HepG2 (cell line): ENCODE measurements around the gene RYR2. TPM values are rescaled to one million over a fixed set of nuclear protein-coding genes. Genes with fewer than 3 reads are reported as not detected.

Experiments used
- ATAC-seq: fragments of 200-7000 bp; cut with Tn5 transposase; 3 replicates; pipeline ENCODE4 v1.9.1; 2020; ENCODE audit warnings: mild to moderate bottlenecking, moderate library complexity
- BruUV-seq: library from RNA; stranded (reverse); fragments of 400-500 nt; replicated peaks from 2 replicates; lab custom pipeline; 2021; lab: Mats Ljungman, UMichigan
- CTCF ChIA-PET: fragments of 300-600 bp; formaldehyde crosslinking; extraction: SDS; loops from one replicate; lab custom pipeline; 2021; ENCODE audit warnings: low total read pairs, inconsistent platforms, low intra/inter-chr PET ratio; lab: Yijun Ruan, JAX
- POLR2A ChIA-PET: fragments of 350-600 bp; sonication (Branson Sonifier 250); formaldehyde crosslinking; loops from one replicate; lab custom pipeline; 2020; ENCODE audit warnings: antibody characterized with exemption, inconsistent platforms; lab: Yijun Ruan, JAX
- DNase-seq: peaks from one replicate; pipeline ENCODE4 v3.0.0-alpha.2; 2015; ENCODE audit warnings: low spot score
- FAIRE-seq: peaks from 3 replicates; lab custom pipeline; 2011; peaks lifted over from hg19 to GRCh38; lab: Jason Lieb, UNC
- H2AFZ ChIP-seq: one replicate; pipeline ENCODE4 v1.6.1; 2011; ENCODE audit warnings: low read length, inconsistent platforms
- H3K27ac ChIP-seq: fragments of 300-600 bp; 3 replicates; pipeline ENCODE4 v1.8.0; 2011; ENCODE audit warnings: mixed run types, mild to moderate bottlenecking, mixed read lengths, low read length, inconsistent platforms; ENCODE audit not compliant: insufficient read depth; ENCODE audit errors: extremely low read length
- H3K27me3 ChIP-seq, 2 experiments: fragments of 200-600 bp in 1 of 2; 2 replicates in 1 of 2; 3 replicates in 1 of 2; pipeline versions ENCODE4 v1.6.0 to v1.8.0; 2011; ENCODE audit warnings: low read length in 2 of 2, mild to moderate bottlenecking in 2 of 2, moderate library complexity in 2 of 2, inconsistent platforms in 1 of 2; ENCODE audit not compliant: insufficient read depth in 2 of 2, control insufficient read depth in 1 of 2
- H3K36me3 ChIP-seq, 2 experiments: fragments of 200-600 bp in 1 of 2; replicated peaks in 1 of 2; 2 replicates in 1 of 2; 3 replicates in 1 of 2; pipeline versions ENCODE4 v1.5.1 to v1.8.0; 2011; ENCODE audit warnings: low read length in 2 of 2, inconsistent platforms in 1 of 2; ENCODE audit not compliant: insufficient read depth in 2 of 2, control insufficient read depth in 1 of 2
- H3K4me1 ChIP-seq: 2 replicates; pipeline ENCODE4 v1.5.1; 2012; ENCODE audit warnings: low read length, inconsistent platforms; ENCODE audit not compliant: insufficient read depth
- H3K4me2 ChIP-seq: 2 replicates; pipeline ENCODE4 v1.6.0; 2011; ENCODE audit warnings: low read depth, low read length, inconsistent platforms
- H3K4me3 ChIP-seq, 3 experiments: fragments of 200-600 bp in 1 of 3; sonication (generic), shearing (Covaris generic) in 1 of 3; replicated peaks in 1 of 3; 2 replicates each; pipeline ENCODE4 v1.5.1; 2011 to 2016; ENCODE audit warnings: low read length in 3 of 3, inconsistent platforms in 2 of 3, low read depth in 2 of 3, mild to moderate bottlenecking in 2 of 3, control low read depth in 1 of 3, mixed read lengths in 1 of 3; ENCODE audit not compliant: insufficient read depth in 1 of 3
- H3K79me2 ChIP-seq: one replicate; pipeline ENCODE4 v1.6.1; 2011; ENCODE audit warnings: low read length, inconsistent platforms; ENCODE audit not compliant: insufficient read depth
- H3K9ac ChIP-seq: 2 replicates; pipeline ENCODE4 v1.6.0; 2011; ENCODE audit warnings: mild to moderate bottlenecking, low read depth, low read length, inconsistent platforms; ENCODE audit not compliant: insufficient read depth
- H3K9me3 ChIP-seq: 2 replicates; pipeline ENCODE4 v1.5.1; 2012; ENCODE audit warnings: mild to moderate bottlenecking, low read length
- H4K20me1 ChIP-seq: 2 replicates; pipeline ENCODE4 v1.6.0; 2011; ENCODE audit warnings: inconsistent platforms, mild to moderate bottlenecking, low read length, moderate library complexity; ENCODE audit not compliant: insufficient read depth
- BORCS8-MEF2B ChIP-seq: sonication (generic); formaldehyde crosslinking; IDR thresholded peaks from 2 replicates; pipeline ENCODE4 v1.8.0; 2022; ENCODE audit warnings: mild to moderate bottlenecking, missing genetic modification reagents
- CBX5 ChIP-seq: sonication (generic); formaldehyde crosslinking; IDR thresholded peaks from 2 replicates; pipeline ENCODE4 v1.4.0; 2020; ENCODE audit warnings: missing genetic modification reagents, borderline replicate concordance
- CHD4 ChIP-seq: fragments of 200-600 bp; sonication (generic); IDR thresholded peaks from 2 replicates; pipeline ENCODE4 v1.7.0; 2017; ENCODE audit warnings: mild to moderate bottlenecking, low read length, borderline replicate concordance
- HHEX ChIP-seq: IDR thresholded peaks from 2 replicates; pipeline ENCODE4 v1.6.1; 2016; ENCODE audit warnings: control low read depth
- ZBTB7B ChIP-seq: sonication (generic); formaldehyde crosslinking; IDR thresholded peaks from 2 replicates; pipeline ENCODE4 v1.4.0; 2020; ENCODE audit warnings: missing genetic modification reagents
- ZNF430 ChIP-seq: sonication (generic); formaldehyde crosslinking; IDR thresholded peaks from 2 replicates; pipeline ENCODE4 v1.9.0; 2021; ENCODE audit warnings: mild to moderate bottlenecking, missing genetic modification reagents
- ZNF607 ChIP-seq: sonication (generic); formaldehyde crosslinking; IDR thresholded peaks from 2 replicates; pipeline ENCODE4 v1.5.1; 2020; ENCODE audit warnings: missing genetic modification reagents, mild to moderate bottlenecking, borderline replicate concordance
- ZNF770 ChIP-seq: sonication (generic); formaldehyde crosslinking; IDR thresholded peaks from 2 replicates; pipeline ENCODE4 v1.5.0; 2020; ENCODE audit warnings: mild to moderate bottlenecking, missing genetic modification reagents
- WGBS: methylation state at CpG from one replicate; pipeline ENCODE4 v1.1.6; 2017; ENCODE audit warnings: low lambda C conversion rate; 5-methylcytosine and 5-hydroxymethylcytosine counted together
- in situ Hi-C: cut with HindIII; loops from 2 replicates; pipeline ENCODE4 v1.10.0; 2017; ENCODE audit warnings: low pct_unique_long_range_greater_than_20kb; ENCODE audit not compliant: extremely low pct_ligation_motif_present
- intact Hi-C: fragments of 100-400 bp; cut with micrococcal nuclease; formaldehyde crosslinking; loops from one replicate; pipeline ENCODE4 v1.10.0; 2022; ENCODE audit not compliant: unreplicated experiment
- polyA plus RNA-seq, 8 experiments: library from polyadenylated mRNA; depleted of rRNA in 3 of 8; stranded (reverse) in 7 of 8; unstranded in 1 of 8; fragments of >200 nt; fragmentation: Illumina TruSeq in 4 of 8; extraction: Trizol in 4 of 8; gene quantifications; 2 replicates each; pipeline versions ENCODE4 v1.2.1 to v1.2.3, GENCODE V29; 2011 to 2016; ENCODE audit warnings: low read depth in 4 of 8, missing spikeins in 1 of 8, mixed read lengths in 1 of 8; ENCODE audit not compliant: insufficient read depth in 1 of 8
- total RNA-seq, 5 experiments: library from RNA; depleted of rRNA; stranded (reverse); fragments of >200 nt; fragmentation: Illumina TruSeq; extraction: Trizol; gene quantifications; 2 replicates each; pipeline ENCODE4 v1.2.3, GENCODE V29; 2016; ENCODE audit warnings: low read depth in 1 of 5
- TF ChIP-seq, protein P1 (sequence below): sonication (generic); formaldehyde crosslinking; IDR thresholded peaks from 2 replicates; pipeline ENCODE4 v1.4.0; 2020; ENCODE audit warnings: missing genetic modification reagents
- TF ChIP-seq, protein P2 (sequence below): sonication (generic); formaldehyde crosslinking; IDR thresholded peaks from 2 replicates; pipeline ENCODE4 v1.5.0; 2020; ENCODE audit warnings: mild to moderate bottlenecking, missing genetic modification reagents, borderline replicate concordance

The RYR2 gene
- total and polyA plus RNA-seq, 2 of the 13 experiments (the other 11 are each of a cell fraction or from before 2014, with no cell fraction given): not detected

DNA sequence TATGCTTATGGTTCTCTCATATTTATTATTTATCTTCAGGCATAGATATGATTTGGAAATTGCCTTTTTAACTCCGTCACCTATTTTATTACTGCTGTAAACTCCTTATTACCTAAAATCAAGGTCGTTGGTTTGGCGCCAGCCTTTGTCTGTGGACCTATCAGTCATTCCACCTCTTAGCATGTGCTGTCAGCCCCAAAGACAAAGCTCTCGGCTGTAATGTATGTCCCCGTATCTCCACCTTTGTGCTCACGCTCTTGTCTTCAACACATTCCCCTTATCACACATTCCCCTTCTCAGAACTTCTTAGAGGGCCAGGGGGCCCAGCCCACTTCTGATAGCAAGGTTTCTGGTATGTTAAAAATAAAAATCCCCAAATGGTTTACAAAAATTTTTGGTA is 342.2 kb downstream of the RYR2 start:
- DNase-seq (no peak), FAIRE-seq (no peak), ATAC-seq (no peak)
- H3K36me3 ChIP-seq: no peaks in the 10 kb centered on the region
- no peaks in the 10 kb centered on the region for H3K79me2 ChIP-seq
- H3K4me1 ChIP-seq: no peaks in the 10 kb centered on the region
- no TSS peak for BruUV-seq
- H3K9me3 ChIP-seq: no peaks in the 10 kb centered on the region
- no peaks in the 10 kb centered on the region for H4K20me1 ChIP-seq
- TF ChIP-seq, protein P1, sequence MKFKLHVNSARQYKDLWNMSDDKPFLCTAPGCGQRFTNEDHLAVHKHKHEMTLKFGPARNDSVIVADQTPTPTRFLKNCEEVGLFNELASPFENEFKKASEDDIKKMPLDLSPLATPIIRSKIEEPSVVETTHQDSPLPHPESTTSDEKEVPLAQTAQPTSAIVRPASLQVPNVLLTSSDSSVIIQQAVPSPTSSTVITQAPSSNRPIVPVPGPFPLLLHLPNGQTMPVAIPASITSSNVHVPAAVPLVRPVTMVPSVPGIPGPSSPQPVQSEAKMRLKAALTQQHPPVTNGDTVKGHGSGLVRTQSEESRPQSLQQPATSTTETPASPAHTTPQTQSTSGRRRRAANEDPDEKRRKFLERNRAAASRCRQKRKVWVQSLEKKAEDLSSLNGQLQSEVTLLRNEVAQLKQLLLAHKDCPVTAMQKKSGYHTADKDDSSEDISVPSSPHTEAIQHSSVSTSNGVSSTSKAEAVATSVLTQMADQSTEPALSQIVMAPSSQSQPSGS (CRISPR knock-in tag): no peak
- TF ChIP-seq HHEX (CRISPR knock-in tag) (no peak), CBX5 (CRISPR knock-in tag) (no peak), BORCS8-MEF2B (CRISPR knock-in tag) (no peak), ZNF770 (CRISPR knock-in tag) (no peak), ZNF430 (no peak), CHD4 (no peak), ZBTB7B (CRISPR knock-in tag) (no peak), ZNF607 (CRISPR knock-in tag) (no peak)
- TF ChIP-seq, protein P2, sequence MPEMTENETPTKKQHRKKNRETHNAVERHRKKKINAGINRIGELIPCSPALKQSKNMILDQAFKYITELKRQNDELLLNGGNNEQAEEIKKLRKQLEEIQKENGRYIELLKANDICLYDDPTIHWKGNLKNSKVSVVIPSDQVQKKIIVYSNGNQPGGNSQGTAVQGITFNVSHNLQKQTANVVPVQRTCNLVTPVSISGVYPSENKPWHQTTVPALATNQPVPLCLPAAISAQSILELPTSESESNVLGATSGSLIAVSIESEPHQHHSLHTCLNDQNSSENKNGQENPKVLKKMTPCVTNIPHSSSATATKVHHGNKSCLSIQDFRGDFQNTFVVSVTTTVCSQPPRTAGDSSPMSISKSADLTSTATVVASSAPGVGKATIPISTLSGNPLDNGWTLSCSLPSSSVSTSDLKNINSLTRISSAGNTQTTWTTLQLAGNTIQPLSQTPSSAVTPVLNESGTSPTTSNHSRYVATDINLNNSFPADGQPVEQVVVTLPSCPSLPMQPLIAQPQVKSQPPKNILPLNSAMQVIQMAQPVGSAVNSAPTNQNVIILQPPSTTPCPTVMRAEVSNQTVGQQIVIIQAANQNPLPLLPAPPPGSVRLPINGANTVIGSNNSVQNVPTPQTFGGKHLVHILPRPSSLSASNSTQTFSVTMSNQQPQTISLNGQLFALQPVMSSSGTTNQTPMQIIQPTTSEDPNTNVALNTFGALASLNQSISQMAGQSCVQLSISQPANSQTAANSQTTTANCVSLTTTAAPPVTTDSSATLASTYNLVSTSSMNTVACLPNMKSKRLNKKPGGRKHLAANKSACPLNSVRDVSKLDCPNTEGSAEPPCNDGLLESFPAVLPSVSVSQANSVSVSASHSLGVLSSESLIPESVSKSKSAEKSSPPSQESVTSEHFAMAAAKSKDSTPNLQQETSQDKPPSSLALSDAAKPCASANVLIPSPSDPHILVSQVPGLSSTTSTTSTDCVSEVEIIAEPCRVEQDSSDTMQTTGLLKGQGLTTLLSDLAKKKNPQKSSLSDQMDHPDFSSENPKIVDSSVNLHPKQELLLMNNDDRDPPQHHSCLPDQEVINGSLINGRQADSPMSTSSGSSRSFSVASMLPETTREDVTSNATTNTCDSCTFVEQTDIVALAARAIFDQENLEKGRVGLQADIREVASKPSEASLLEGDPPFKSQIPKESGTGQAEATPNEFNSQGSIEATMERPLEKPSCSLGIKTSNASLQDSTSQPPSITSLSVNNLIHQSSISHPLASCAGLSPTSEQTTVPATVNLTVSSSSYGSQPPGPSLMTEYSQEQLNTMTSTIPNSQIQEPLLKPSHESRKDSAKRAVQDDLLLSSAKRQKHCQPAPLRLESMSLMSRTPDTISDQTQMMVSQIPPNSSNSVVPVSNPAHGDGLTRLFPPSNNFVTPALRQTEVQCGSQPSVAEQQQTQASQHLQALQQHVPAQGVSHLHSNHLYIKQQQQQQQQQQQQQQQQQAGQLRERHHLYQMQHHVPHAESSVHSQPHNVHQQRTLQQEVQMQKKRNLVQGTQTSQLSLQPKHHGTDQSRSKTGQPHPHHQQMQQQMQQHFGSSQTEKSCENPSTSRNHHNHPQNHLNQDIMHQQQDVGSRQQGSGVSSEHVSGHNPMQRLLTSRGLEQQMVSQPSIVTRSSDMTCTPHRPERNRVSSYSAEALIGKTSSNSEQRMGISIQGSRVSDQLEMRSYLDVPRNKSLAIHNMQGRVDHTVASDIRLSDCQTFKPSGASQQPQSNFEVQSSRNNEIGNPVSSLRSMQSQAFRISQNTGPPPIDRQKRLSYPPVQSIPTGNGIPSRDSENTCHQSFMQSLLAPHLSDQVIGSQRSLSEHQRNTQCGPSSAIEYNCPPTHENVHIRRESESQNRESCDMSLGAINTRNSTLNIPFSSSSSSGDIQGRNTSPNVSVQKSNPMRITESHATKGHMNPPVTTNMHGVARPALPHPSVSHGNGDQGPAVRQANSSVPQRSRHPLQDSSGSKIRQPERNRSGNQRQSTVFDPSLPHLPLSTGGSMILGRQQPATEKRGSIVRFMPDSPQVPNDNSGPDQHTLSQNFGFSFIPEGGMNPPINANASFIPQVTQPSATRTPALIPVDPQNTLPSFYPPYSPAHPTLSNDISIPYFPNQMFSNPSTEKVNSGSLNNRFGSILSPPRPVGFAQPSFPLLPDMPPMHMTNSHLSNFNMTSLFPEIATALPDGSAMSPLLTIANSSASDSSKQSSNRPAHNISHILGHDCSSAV (CRISPR knock-in tag): no peak
- H3K4me2 ChIP-seq: no peak overlapping the region
- H3K9ac ChIP-seq: no peak overlapping the region
- H3K4me3 ChIP-seq: no peak overlapping the region
- H3K27me3 ChIP-seq: peaks cover 0 to 2% of the 10 kb centered on the region in 2 experiments; a peak in 1 of 5 replicates
- no peak overlapping the region for H3K27ac ChIP-seq
- CTCF ChIA-PET: no interaction called here
- intact Hi-C loops: loop anchor here (10.0 kb wide), 1 partner anchor 519 kb away; no protein-coding TSS in a partner anchor
- POLR2A ChIA-PET: no interaction called here
- WGBS: 6% methylated on average over 6 of the region's 6 CpGs
- H2AFZ ChIP-seq: no peak overlapping the region
- in situ Hi-C loops: loop anchor here (10.0 to 25.0 kb wide), 3 partner anchors 629 to 1272 kb away; partner anchors contain the start of gene HEATR1
